ENCODE data around the gene TTC9B. TPM values are rescaled to one million over a fixed set of nuclear protein-coding genes. Genes with fewer than 3 reads are reported as not detected.

Gene TTC9B
- total RNA-seq, 1 donor = 0.10 TPM

DNA sequence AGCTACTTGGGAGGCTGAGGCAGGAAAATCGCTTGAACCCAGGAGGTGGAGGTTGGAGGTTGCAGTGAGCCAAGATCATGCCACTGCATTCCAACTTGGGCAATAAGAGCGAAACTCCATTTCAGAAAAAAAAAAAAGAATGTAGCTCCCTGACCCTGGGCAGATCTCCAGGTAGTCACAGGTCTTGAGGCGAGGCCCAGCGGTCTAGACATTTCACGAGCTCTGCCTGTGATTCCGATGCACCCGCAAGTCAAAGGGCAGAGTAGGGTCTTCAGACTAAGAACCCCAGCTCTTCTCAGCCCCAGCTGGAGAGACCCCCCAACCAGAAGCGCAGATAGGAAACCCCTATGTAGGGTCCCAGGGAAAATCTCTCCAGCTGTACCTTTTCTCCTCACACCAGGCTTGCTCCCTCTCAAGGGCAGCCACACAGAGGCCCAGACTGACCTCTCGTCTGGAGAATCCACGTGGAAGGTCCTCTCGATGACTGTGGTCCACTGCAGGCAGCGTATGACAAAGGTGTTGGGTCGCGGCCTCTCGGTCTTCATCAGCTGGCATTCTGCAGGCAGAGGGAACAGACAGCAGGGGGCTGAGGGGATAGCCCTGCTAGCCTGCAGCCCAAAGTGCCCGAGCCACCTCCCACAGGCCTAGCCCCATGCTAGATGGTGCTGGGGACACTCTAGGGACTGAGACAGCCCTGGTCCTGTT is 36.7 kb upstream of the TTC9B start:
- H3K9me3 ChIP-seq (ENCODE audit: low read depth, low read length) = no peaks in the 10 kb centered on the region
- H3K4me1 ChIP-seq (ENCODE audit: insufficient read depth, low read length) = no peaks in the 10 kb centered on the region
- no peaks in the 10 kb centered on the region for H3K27me3 ChIP-seq (ENCODE audit: insufficient read depth, low read length)
- no peak overlapping the region for H3K4me3 ChIP-seq (ENCODE audit: low read length)

DNA sequence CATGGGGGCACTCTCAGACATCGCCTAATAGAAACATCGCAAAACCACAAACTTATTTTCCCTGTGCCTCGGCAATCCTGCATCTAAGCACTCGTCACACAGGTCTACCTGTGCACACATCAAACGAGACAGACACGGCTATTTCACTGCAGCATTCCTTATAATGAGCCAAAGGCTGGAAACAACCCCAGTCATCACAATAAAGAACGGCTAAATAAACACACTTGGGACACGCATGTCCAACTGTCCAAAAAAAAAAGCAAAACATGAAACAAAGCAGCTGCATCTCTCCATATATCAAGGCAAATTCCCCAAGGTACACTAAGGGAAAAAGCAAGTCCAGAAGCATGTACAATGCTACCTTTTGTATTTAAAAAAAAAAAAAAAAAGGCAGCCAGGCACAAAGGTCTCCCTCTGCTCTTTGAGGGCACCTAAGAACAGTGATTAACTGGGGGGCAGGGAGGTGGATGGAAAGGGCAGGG is 35.5 kb upstream of the TTC9B start:
- no peak overlapping the region for H3K4me3 ChIP-seq (ENCODE audit: low read length)
- H3K9me3 ChIP-seq (ENCODE audit: low read depth, low read length) = no peaks in the 10 kb centered on the region
- H3K27me3 ChIP-seq (ENCODE audit: insufficient read depth, low read length) = no peaks in the 10 kb centered on the region
- H3K4me1 ChIP-seq (ENCODE audit: insufficient read depth, low read length) = no peaks in the 10 kb centered on the region

DNA sequence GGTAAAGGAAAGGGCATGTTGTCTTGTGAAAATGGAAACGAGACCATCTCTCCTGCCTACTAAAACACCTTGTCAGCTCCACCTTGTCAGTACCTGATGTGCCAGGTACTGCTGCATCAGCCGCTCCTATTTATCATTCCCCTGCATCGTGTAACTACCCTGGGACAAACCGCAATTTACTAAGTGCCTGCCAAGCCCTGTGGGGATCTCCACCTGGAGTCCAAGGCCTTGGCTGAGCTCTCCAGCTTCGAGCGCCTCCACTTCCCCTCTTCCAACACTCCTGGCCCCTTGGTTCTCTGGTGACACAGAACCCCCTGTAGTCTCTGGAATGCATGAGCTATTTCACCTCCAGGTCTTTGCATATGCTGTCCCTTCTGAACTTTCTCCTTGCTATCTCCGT is 34.2 kb upstream of the TTC9B start:
- Histone ChIP-seq H3K4me3 (ENCODE audit: low read length) (no peak overlapping the region), H3K27me3 (ENCODE audit: insufficient read depth, low read length) (no peaks in the 10 kb centered on the region), H3K4me1 (ENCODE audit: insufficient read depth, low read length) (no peaks in the 10 kb centered on the region), H3K9me3 (ENCODE audit: low read depth, low read length) (no peaks in the 10 kb centered on the region)

DNA sequence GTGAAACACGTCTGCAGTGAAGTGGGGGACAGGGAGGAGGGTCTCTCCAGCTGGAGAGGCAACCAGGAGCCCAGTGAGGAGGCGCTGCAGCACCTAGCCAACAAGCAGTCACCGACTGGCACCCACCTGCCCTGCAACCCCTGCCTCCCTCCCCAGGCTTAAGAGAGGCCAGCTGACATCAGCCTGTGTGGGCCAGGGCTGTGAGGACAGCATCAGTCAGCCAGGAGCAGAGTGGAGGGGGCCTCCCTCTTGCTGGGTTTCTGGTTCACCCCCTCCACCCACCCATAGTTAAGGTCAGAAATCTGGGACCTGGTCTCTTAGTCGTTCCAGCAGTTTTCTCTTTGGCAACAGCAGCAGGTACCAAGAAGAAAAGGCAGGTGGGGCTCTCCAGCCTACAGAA is 33.8 kb upstream of the TTC9B start:
- no peak overlapping the region for H3K4me3 ChIP-seq (ENCODE audit: low read length)
- H3K27me3 ChIP-seq (ENCODE audit: insufficient read depth, low read length) = no peaks in the 10 kb centered on the region
- H3K9me3 ChIP-seq (ENCODE audit: low read depth, low read length) = no peaks in the 10 kb centered on the region

DNA sequence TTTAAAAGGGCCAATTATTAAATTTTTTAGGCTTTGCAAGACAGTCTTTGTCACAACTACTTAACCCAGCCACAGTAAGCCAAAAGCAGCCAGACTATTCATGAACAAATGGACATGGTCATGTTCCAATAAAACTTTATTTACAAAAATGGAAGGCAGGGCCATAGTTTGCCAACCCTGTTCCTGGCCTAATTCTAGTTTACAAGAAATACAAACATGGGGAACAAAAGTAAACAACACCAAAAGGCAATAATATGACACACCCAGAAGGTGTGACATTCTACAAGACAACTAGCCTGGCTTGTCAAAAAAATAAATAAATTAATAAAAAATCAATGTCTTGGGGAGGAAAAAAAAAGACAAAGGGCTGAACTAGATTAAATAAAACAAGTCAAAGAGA is 33.1 kb upstream of the TTC9B start:
- H3K4me1 ChIP-seq (ENCODE audit: insufficient read depth, low read length) = no peaks in the 10 kb centered on the region
- H3K4me3 ChIP-seq (ENCODE audit: low read length) = no peak overlapping the region
- no peaks in the 10 kb centered on the region for H3K27me3 ChIP-seq (ENCODE audit: insufficient read depth, low read length)
- H3K9me3 ChIP-seq (ENCODE audit: low read depth, low read length) = no peaks in the 10 kb centered on the region

More for the DNA sequence above, 33.8 kb upstream of the TTC9B start:
- no peaks in the 10 kb centered on the region for H3K4me1 ChIP-seq (ENCODE audit: insufficient read depth, low read length)

DNA sequence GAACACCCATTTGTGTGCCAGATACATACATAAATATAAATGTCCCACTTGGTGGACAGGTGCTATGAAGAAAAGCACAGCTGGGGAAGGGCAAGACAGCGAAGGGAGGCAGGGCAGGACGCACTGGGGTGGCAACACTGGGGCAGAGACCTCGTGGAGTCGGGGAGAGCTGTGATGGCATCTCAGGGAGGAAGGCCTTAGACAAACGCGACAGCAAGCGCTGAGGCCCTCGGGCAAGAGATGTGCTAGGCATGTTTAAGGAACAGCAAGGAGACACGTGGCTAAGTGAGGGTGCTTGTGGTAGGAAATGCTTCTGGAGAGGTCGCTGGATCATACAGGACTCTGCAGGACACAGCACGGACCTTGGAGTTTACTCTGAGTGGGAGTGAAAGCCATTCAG is 31.6 kb upstream of the TTC9B start:
- H3K9me3 ChIP-seq (ENCODE audit: low read depth, low read length) = no peaks in the 10 kb centered on the region
- no peaks in the 10 kb centered on the region for H3K4me1 ChIP-seq (ENCODE audit: insufficient read depth, low read length)
- no peak overlapping the region for H3K4me3 ChIP-seq (ENCODE audit: low read length)
- no peaks in the 10 kb centered on the region for H3K27me3 ChIP-seq (ENCODE audit: insufficient read depth, low read length)

DNA sequence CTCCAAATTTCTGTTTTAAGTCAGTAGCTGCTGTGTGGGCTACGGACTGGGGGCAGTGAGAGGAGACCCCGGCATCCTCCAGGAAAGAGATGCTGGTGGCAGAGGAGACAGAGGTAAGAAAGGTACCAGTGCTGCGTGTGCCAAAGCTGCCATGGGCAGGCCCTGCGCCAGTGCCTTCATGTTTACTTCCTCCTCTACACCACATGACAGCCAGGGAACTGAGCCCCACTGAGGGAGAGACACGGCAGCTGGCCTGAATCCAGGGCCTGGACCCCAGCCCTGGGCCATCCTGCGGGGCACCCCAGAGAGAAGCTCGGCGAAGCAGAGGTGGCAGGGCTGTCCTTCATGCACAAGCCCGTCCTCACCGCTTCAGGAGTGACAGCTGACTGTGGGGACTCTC is 31.0 kb upstream of the TTC9B start:
- no peak overlapping the region for H3K4me3 ChIP-seq (ENCODE audit: low read length)
- H3K27me3 ChIP-seq (ENCODE audit: insufficient read depth, low read length) = no peaks in the 10 kb centered on the region
- no peaks in the 10 kb centered on the region for H3K9me3 ChIP-seq (ENCODE audit: low read depth, low read length)
- no peaks in the 10 kb centered on the region for H3K4me1 ChIP-seq (ENCODE audit: insufficient read depth, low read length)

DNA sequence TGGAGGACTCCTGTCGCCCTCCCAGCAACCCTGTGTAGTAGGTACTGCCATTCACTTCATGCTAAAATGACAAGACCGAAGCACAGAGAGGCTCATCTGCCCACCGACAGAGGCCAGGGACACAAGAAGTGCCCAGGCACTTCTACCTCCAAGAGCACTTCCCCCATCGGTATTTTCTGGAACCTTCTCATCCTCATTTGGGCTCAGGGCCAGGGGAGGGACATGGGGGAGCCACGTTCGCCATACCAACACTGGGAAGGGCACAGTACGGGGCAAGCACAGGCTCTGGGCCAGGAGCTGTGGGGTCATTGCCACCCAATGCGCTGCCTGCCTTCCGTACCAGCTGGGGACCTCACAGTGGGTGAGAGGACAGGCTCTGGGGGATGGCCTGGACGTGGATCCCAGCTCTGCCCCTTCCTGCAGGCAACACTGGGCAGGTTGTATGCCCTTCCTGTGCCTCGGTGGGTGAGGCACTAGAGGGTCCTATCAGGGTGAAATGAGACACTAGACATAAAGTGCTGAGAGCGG is 29.6 kb upstream of the TTC9B start:
- Histone ChIP-seq H3K27me3 (ENCODE audit: insufficient read depth, low read length) (no peaks in the 10 kb centered on the region), H3K9me3 (ENCODE audit: low read depth, low read length) (no peaks in the 10 kb centered on the region), H3K4me1 (ENCODE audit: insufficient read depth, low read length) (no peaks in the 10 kb centered on the region), H3K4me3 (ENCODE audit: low read length) (no peak overlapping the region)

DNA sequence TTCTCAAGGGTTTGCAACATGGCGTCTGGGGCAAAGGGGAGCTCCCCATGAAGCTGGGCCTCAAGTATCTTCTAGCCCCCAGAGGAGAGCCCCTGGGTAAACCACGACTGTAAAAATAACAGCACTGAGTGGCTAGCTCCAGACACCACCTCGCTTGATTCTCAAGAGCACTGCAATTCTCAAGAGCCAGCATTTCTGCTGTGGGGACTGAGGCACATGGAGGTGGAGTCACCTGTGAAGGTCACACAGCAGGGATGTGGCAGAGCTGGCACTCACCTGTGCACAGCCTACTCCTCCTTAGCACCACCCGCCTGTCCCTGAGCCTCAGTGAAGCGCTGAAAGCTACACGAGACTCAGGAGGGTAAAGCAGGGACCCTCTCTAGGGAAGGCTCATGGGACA is 29.0 kb upstream of the TTC9B start:
- Histone ChIP-seq H3K9me3 (ENCODE audit: low read depth, low read length) (no peaks in the 10 kb centered on the region), H3K4me1 (ENCODE audit: insufficient read depth, low read length) (no peaks in the 10 kb centered on the region), H3K27me3 (ENCODE audit: insufficient read depth, low read length) (no peaks in the 10 kb centered on the region), H3K4me3 (ENCODE audit: low read length) (no peak overlapping the region)

- no peaks in the 10 kb centered on the region for H3K9me3 ChIP-seq (ENCODE audit: low read depth, low read length)
- no peaks in the 10 kb centered on the region for H3K27me3 ChIP-seq (ENCODE audit: insufficient read depth, low read length)
- no peak overlapping the region for H3K4me3 ChIP-seq (ENCODE audit: low read length)
- no peaks in the 10 kb centered on the region for H3K4me1 ChIP-seq (ENCODE audit: insufficient read depth, low read length)
Measured at GRCh38 chr19:40246292-40247073, 28.3 kb upstream of the TTC9B start.

DNA sequence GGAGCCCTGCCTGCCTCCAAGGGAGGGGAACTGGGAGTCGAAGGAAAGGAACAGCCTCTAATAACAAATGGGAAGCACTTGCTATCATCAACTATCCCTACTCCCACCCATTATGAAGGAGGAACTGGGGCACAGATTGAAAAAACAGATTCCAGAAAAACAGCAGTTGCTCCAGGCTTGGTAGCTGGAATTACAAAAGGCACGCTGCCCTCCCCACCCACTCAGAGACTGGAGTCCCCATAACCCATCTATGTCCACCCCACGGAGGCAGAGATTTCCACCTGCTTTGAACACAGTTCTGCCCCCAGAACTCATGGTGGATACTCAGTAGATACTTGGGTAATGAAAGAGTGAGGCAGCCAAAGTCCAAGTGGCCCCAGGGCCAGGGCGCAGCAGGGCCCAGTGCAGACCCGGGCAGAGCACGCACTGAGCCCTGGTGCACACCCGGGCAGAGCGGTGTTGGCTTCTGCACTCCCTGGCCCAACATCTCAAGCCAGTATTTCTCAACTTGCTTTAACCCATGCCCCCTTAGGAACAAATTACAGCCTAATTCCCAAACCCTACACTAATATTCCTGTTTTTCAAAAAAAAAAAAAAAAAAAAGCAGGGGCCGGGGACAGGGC is 27.4 kb upstream of the TTC9B start:
- no peak overlapping the region for H3K4me3 ChIP-seq (ENCODE audit: low read length)
- H3K4me1 ChIP-seq (ENCODE audit: insufficient read depth, low read length) = no peaks in the 10 kb centered on the region
- no peaks in the 10 kb centered on the region for H3K27me3 ChIP-seq (ENCODE audit: insufficient read depth, low read length)

DNA sequence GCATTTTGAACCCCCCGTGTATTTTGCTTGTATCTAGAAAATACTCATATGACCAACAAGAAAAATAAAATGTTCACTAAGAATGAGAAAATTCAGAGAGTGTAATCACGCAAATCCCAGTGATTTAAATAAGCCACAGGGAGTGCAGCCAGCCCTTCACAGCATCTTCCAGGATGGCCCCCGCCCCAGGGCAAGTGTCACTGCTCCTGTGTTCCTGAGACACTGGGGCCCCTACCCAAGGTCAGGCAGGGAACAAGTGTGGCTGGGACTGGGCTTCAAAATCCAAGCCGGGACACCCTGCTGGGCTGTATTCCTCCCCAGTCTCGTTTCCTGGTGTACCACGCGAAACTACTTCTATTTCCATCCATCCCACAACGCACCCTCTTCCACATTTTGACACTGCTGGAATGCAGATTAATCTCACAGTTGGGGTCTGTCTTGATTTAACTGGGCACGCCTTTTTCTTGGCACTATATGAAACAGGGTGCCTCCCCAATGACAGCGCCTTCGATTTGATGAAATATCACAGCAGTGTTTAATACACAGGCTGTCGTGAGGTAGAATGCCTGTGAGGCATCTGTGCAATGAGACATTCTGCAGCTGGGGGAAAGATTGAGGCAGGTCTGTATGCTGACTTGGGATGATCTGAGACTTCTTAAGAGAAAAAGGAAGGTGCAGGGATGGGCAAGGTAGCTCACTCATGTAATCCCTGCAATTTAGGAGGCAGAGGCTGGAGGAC is 26.6 kb upstream of the TTC9B start:
- Histone ChIP-seq H3K4me1 (ENCODE audit: insufficient read depth, low read length) (no peaks in the 10 kb centered on the region), H3K27me3 (ENCODE audit: insufficient read depth, low read length) (no peaks in the 10 kb centered on the region)

More for the DNA sequence above, 27.4 kb upstream of the TTC9B start:
- H3K9me3 ChIP-seq (ENCODE audit: low read depth, low read length) = no peaks in the 10 kb centered on the region

DNA sequence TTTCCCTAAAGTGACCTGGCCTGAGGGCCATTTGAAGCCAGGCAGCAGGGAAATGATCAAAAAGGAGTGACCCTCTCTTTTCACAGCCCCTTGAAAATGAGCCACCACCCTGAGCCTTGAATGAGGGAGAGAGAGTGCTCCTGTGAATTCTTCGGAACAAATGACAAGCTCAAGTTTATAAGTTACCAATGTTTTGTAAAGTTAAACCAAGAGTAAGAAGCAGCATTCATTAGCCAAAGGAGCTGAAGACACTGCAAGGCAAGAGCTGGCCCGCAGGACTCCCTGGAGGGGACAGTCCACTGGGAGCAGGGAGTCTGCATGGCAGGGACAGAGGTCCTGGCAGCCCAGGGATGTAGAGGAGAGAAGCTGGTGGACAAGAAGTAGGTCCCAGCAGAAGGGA is 25.0 kb upstream of the TTC9B start:
- no peaks in the 10 kb centered on the region for H3K27me3 ChIP-seq (ENCODE audit: insufficient read depth, low read length)
- H3K9me3 ChIP-seq (ENCODE audit: low read depth, low read length) = no peaks in the 10 kb centered on the region
- no peaks in the 10 kb centered on the region for H3K4me1 ChIP-seq (ENCODE audit: insufficient read depth, low read length)
- H3K4me3 ChIP-seq (ENCODE audit: low read length) = no peak overlapping the region

More for the DNA sequence above, 26.6 kb upstream of the TTC9B start:
- no peak overlapping the region for H3K4me3 ChIP-seq (ENCODE audit: low read length)
- H3K9me3 ChIP-seq (ENCODE audit: low read depth, low read length) = no peaks in the 10 kb centered on the region

- H3K27me3 ChIP-seq (ENCODE audit: insufficient read depth, low read length) = no peaks in the 10 kb centered on the region
- no peak overlapping the region for H3K4me3 ChIP-seq (ENCODE audit: low read length)
- no peaks in the 10 kb centered on the region for H3K9me3 ChIP-seq (ENCODE audit: low read depth, low read length)
- no peaks in the 10 kb centered on the region for H3K4me1 ChIP-seq (ENCODE audit: insufficient read depth, low read length)
Measured at GRCh38 chr19:40242480-40242879, 24.3 kb upstream of the TTC9B start.

Measured in mononuclear cell (primary cell).